Activated CD8-positive, alpha-beta memory T cell treated with anti-CD3 and anti-CD28 coated beads, Interleukin-2, amount 50 U/mL, for 1 hour (primary cell): ENCODE data around the gene PRSS48.
"Not testable (repeated sequence)": the region's sequence is repeated elsewhere in the genome, so short reads cannot be mapped to it uniquely, and the experiment has no call there.

Experiments used
- DNase-seq: peaks from one replicate; pipeline ENCODE4 v3.0.0-alpha.2; 2020; ENCODE audit errors: extremely low read depth

Gene PRSS48

DNA sequence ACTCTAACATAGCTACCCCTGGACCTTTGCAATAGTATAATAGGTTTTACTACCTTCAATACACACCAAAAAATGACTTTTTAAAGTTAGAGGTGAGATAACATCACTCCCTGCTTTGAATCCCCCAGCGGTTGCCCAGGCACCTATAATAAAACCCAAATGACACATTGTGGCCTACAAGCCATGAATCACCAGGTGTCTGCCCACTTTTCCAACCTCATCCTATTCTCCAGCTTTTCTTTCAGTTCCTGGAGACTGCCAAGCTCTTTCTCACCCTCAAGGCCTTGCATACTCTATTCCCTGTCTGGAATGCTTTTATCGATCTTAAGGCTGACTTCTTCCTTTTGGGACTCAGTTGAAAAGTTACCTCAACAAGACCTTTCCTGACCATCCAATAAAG is 16.4 kb upstream of the PRSS48 start:
- DNase-seq, result no peak

DNA sequence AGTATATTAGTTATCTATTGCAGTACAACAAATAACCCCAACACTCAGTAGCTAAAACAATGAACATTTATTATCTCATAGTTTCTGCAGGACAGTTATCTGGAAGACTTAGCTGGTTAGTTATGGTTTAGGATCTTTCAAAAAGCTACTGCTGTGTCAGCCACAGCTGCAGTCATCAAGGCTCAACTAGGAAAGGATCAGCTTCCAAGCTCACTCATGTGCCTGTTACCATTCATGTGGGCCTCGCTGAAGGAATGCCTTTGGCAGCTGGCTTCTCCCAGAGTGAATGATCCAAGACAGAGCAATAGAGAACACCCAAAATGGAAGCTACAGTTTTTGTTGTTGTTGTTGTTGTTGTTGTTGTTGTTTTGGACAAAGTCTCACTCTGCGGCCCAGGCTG is 13.5 kb upstream of the PRSS48 start:
- DNase-seq, result no peak

DNA sequence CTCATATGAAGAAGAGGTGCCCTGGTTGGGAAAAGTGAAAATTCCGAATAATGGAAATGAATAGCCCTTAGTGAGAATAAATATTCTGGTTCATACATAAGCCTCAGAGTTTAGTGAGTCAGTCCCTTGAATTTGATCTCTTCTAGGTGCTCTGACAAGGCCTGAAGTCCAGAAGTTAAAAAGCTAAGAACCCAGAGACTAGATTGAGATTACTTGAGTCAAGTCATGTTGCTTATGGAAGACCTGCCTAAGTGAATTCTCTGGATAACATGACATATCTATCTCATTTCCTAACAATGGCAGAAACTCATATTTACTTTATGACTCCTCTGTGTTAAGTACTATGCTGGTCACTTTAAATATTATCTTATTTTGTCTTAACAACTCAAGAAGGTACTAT is 10.5 kb upstream of the PRSS48 start:
- no peak for DNase-seq

DNA sequence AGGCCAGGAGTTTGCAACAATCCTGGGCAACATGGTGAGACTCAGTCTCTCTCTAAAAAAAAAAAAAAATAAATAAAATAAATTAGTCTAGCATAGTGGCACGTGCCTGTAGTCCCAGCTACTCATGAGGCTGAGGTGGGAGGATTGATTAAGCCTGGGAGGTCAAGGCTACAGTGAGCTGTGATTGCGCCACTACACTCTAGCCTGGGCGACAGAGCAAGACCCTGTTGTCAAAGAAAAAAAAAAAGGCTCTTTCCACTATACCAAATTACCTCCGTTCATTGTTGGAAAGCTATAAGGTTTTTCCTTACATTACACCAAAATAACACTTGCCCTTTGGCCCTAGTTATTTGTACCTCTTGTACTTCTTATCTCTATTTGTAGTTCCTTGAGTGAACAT is 9.9 kb upstream of the PRSS48 start:
- no peak for DNase-seq

DNA sequence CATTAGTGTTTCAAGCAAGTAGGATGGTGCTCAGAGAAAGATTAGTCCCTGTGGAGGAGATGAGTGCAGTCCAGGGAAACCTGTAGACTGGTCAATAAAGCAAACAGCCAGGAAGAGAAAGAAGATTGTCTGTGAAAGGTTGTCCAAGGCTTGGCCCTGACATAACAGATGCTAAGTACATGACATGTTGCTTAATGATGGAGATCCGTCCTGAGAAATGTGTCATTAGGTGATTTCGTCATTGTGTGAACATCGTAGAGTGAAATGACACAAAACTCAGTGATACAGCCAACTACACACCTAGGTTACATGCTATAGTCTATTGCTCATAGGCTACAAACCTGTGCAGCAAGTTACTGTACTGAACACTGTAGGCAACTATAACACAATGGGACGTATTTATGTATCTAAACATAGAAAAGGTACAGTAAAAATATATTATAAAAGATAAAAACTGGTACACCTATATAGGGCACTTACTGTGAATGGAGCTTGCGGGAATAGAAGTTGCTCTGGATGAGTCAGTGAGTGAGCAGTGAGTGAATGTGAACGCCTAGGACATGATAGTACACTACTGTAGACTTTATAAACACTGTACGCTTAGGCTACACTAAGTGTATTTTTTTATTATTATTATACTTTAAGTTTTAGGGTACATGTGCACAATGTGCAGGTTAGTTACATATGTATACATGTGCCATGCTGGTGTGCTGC is 9.0 kb upstream of the PRSS48 start:
- DNase-seq, result no peak

DNA sequence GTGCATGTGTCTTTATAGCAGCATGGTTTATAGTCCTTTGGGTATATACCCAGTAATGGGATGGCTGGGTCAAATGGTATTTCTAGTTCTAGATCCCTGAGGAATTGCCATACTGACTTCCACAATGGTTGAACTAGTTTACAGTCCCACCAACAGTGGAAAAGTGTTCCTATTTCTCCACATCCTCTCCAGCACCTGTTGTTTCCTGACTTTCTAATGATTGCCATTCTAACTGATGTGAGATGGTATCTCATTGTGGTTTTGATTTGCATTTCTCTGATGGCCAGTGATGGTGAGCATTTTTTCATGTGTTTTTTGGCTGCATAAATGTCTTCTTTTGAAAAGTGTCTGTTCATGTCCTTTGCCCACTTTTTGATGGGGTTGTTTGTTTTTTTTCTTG is 8.1 kb upstream of the PRSS48 start:
- DNase-seq, result not testable (repeated sequence)

DNA sequence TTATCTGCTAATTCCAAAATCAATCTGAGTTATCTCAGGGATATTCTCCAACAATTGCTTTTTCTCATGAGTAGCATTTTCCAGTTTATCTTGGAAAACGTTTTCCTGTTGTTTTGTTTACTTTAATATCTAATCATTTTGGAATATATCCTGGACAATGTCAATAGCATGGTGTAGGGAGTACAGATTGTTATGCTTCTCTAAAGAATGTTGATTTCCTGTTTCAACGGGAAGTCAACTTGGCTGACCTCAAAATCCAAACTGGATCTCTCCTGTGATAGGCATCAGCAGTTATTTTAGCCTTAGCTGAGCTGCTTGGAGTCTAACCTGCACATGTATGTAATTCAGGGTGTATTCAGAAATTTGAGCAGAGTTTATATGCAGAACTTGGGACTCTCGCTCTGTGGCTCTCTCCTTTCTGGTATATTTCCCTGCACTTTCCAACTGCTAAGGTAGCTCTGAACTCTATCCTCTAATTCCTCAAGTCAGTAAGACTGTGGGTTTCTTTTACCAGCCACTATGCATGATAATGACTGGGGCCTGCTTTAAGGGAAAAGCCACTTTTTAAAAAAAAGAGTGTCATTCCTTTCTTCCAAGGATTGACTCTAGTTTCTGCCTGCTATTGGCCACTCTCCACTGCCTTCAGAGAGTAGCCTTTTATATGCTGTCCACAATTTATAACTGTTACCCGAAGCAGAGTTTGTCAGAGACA is 7.7 kb downstream of the PRSS48 start:
- DNase-seq, result no peak

DNA sequence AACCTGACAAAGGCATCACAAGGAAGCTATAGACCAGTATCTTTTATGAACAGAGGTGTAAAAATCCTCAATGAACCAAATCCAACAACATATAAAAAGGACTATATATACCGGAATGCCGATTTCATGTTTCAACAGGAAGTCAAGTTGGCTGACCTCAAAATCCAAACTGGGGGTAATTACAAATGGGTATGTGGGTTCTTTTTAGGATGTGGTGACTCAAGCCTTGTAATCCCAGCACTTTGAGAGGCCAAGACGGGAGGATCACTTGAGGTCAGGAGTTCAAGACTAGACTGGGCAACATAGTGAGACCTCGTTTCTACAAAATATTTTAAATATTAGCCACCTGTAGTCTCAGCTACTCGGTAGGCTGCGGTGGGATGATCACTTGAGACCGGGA is 10.4 kb downstream of the PRSS48 start:
- DNase-seq, result no peak

DNA sequence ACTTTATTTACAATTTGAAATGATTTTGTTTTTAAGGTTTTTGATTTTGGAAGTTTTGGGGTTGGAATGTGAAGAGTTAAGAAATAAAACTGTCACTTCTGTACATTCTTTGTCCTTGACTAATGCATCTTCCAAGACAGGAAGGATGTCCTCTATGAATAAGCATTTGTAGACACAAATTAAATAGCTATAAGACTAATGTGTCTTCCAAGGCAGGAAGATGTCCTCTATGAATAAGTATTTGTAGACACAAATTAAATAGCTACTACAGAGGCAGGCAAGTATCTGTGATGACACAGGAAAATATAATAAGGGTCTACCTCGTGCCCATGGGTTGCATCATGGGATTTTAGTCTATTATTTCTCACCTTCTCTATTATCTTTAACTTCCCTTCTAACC is 14.5 kb downstream of the PRSS48 start:
- DNase-seq, result no peak

DNA sequence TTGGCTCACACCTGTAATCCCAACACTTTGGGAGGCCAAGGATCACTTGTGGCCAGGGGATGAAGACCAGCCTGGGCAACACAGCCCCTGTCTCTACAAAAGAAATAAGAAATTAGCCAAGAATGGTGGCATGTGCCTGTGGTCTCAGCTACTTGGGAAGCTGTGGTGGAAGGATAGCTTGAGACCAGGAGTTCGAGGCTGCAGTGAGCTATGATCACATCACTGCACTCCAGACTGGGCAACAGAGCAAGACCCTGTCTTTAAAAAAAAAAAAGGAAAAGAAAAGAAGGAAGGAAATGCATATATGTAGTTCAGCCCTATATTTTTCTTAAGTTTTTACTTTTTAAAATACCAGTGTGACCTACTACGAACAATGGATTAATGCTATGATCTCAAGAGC is 15.1 kb downstream of the PRSS48 start:
- no peak for DNase-seq

DNA sequence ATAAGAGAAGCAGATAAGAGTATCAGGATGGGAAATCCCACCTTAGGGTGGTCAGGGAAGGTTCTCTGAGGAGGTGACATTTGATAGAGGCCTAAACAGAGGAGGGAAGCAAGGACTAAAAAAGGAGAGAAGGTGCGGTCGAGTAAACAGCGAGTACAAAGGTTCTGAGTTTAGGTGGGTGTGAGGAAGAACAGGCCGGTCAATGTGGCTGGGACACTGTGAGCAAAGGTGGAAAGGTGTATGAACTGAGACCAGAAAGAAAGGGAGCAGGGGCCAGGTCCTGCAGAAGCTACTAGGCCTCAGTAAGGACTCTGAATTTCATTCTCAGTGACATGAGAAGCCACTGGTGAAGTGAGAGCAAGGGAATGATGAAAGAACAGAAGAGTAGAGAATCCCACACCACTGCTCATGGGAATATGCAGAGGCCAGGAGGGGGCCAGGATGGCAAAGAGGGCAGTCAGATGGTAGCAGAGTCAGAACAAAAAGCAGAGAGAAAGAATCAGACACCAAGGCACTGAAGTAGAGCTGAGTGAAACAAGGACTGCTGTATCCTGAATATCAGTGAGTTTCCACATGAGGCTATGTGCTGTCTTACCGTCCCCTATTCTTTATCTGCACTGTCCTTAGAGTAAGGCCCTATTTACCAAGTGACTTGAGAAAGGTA is 18.0 kb downstream of the PRSS48 start:
- DNase-seq, result no peak

DNA sequence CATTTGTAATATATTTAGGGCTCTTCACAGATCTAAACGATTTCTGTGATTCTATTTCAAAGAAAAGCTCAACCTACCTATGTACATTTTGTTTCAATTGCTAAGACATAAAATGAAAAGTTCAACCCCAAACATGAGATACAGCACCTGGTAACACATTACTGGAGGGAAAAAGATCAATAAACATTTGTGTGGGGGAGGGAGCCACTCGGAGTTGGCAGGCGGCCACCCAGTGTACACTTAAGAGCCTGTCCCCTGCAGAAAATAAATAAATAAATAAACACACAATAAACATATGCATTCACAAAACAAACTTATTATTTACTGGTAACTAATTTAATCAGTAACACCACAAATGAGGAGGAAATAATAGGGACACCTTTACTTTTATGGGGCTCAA is 19.3 kb downstream of the PRSS48 start:
- DNase-seq, result no peak

DNA sequence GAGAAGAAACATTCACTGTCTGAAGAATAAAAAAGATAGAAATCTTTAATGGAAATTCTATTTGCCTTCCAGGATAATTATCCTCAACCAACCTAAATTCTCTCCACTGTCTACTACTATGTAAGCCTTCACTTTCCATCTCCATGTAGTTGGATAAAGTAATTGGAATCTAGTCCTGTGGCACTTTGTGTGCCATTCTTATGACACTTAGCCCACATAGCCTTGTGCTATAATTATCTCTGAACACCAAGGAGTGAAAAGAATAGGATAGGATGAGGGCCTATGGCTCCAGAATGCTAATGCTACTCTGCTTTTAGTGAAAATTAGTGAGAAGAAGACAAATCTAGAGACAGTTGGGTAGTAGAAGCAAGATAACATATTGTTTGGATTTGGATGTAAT is 20.2 kb downstream of the PRSS48 start:
- no peak for DNase-seq

DNA sequence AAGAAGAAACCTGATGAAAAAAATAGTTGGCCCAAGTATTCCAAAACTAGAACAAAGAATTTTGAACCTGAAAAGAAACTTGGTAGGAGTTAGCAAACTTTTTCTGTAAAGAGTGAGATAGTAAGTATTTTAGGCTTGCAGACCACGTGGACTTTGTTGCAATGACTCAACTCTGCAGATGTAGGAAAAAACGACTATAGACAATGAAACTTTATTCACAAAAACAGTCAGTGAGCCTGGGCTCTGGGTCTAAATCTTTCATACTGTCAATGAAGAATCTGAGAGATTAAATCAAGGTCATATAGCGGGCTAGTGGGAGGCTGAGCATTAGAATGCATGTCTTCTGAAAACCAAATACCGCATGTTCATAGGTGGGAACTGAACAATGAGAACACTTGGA is 25.5 kb downstream of the PRSS48 start:
- DNase-seq, result no peak

DNA sequence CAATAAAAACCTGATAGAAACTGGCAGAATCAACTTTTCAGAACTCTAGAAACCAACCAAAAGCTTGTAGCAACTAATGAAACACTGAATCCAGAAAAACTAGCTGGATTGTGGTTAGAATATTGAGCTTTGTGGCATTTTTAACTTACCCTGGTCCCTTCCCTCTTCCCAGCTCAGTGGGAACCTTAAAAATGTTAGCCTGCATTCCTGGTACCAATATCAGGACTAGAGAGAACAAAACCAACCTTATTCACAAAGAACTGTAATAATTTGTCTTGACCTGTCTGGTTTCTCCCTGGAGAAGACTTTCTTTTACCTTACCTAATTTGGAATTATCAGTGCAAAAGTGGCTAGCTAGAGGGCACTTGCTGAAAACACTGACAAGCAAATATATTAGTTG is 27.3 kb downstream of the PRSS48 start:
- no peak for DNase-seq

DNA sequence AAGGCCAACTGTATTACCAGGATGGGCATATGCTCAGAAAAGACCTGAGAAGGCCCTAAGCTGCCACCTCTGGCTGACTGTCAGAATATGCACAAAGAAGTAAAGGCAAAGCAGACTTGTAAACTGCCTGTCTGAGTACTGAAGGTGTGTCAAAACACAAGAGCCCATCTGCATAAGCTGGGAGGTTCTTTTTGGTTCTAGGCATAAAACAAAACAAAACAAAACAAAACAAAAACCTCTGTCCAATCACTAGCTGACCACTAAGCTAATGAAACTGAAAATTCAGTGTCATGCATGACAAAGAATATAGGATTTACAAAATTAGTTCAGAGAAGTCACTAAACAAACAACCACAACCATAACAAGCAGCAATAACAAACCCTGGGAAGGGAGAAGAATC is 27.8 kb downstream of the PRSS48 start:
- DNase-seq, result no peak

DNA sequence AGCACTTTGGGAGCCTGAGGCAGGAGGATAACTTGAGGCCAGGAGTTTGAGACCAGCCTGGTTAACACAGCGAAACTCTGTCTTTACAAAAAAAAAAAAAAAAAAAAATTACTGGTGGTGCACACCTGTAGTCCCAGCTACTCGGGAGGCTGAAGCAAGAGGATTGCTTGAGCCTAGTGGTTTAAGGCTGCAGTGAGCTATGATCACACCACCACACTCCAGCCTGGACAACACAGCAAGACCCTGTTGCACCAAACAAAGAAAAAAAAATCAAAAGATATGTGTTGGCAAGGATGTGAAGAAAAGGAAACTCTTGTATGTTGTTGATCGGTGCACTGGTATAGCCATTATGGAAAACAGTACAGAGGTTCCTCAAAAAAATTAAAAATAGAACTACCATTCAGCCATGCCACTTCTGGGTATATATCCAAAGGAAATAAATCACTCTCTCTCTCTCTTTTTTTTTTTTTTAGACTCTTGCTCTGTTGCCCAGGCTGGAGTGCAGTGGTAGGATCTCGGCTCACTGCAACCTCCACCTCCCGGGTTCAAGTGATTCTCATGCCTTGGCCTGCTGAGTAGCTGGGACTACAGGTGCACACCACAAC is 33.3 kb downstream of the PRSS48 start:
- no peak for DNase-seq

DNA sequence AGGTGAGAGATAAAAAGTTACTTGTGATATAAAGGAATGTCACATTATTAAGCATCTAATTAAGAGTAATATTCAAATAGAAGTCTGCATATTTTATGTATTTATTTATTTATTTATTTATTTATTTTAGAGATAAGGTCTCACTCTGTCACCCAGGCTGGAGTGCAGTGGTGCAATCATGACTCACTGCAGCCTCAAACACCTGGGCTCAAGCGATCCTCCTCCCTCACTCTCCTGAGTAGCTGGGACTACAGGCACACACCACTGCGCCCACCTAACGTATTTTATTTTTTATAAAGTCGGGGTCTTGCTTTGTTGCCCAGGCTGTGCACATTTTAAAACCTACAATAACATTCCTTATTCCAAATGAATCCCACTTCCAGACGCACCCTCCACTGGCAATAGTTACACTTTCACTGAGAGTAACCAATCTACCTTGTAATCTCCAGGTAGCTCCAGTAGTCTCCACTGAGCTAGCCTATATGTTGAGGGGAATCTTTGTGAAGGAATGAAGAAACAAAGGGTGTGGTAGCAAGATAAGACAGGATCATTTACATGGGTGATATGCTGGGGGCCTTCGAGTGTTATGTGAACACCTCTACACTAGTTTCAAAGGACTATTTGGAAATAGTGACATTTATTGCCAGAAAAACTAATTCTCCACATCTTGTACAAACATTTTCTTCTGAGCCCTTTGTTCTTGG is 36.5 kb downstream of the PRSS48 start:
- no peak for DNase-seq

DNA sequence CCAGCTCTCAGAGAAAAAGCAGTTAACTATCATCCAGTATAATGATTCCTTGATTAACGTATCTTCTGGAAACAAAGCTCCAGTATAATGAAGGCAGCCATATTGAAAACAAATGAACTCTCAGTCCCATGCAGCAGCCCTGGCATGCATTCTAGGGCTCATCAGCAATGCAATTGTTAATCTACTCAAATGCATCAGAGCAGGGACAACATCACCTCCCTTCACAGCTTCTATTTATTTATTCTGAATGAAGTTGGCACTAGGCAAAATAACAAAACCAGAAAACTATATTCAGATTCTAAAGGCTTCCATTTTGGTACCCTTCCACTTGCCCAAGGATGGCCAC is 37.0 kb downstream of the PRSS48 start:
- no peak for DNase-seq

DNA sequence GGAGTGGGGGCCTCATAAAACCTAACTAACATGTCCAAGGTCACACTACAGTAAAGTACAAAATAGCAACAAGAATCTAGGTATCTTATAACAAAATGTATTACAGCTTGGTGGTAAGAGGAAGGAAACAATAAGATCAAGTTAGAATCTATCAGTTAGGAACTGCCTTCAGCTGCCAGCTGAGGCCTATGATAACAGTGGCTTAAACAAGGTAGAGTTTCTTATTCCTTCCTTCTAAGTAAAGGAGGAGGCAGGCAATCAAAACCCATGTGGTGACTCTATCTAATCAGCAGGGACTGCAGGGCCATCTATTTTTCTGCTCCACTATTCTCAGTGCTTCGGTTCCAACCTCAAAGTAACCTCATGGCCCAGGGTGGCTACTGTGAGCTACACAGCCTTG is 37.5 kb downstream of the PRSS48 start:
- DNase-seq, result no peak

DNA sequence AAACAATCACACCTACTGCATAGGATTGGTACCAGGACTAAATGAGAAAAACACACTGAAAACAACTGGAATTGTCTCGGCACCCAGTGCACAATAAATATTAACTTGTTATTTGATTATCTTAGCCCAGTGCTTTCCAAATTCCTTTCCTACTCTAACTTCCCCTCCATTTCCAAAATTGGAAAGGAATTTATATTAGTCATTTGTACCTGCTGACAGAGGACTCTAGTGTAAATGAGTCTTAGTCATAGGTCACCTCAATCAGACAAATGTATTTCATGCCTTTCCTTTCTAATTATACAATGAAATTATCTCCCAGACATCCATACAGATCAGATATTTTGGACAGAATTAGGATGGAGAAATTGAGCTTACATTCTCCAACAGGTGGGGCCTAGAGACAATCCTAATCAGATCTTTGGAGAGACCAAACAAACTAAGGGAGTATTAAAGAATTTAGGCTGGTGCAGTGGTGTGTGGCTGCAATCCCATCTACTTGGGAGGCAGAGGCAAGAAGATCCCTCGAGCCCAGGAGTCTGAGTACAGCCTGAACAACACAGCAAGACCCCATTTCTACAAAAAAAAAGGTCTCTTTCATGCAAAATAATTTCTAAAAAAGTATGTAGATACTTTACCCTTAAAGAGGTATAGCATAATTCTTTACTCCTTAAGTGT is 38.4 kb downstream of the PRSS48 start:
- no peak for DNase-seq

DNA sequence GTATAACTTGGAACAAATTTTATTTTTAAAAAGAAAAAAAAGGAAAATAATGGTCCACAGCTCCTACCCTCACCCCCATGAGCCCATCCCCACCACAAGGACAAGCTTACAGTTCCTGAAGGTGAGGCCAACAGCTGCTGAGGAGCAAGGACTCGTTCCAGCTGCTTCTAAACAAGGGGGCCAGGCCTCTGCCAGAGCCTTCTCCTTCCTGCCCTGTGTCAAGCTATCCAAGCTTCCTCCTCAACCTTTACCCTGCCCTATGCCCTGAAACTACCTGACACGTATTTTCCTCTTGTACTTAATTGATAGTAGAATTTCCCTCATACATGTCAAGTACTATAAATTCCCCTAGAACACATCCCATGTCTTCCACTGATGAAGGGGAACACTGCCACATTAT is 39.7 kb downstream of the PRSS48 start:
- no peak for DNase-seq
